GM15510 (cell line): ENCODE data around the gene CBX5.
A peak's percentile ranks its signal among the peaks of the same experiment; 100 is the strongest.

ENCODE experiments used
- POLR2A ChIP-seq: IDR thresholded peaks from 3 replicates; pipeline ENCODE4 v1.6.1; 2011; ENCODE audit warnings: borderline replicate concordance; ENCODE audit not compliant: insufficient read length; ENCODE audit errors: extremely low read depth

The CBX5 gene

DNA sequence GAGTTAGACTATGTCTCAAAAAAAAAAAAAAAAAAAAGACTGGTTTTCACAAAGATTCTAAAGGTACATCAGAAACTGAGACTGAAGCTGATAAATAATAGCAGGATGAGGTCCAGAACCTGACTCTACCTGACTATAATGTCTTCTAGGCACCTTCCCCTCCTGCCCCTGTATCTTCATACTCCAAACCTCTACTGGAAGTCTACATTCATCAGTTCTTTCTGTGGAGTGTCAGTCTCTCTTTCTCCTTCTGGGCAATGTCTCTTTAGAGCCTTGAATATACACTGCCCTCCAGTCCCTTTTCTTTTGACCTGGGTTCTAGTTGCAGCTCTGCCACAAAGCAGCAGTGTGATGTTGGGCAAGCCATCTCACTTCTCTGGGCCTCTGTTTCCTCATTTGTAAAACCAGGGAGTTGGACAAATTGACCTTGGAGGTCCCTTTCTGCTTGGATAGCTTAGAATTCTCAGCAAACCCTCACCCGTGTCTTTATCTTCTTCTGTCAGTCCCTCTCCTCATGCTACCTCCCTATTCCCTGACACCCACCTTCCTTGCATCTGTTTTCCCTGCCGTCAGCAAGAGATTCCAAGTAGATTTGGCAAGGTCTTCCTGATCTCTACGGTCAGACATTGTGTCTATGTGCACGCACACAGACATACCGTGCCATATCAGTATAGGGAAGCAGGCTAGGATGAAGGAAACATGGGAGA lies 16.6 kb upstream of the CBX5 start:
- TF ChIP-seq POLR2A, result no peak

DNA sequence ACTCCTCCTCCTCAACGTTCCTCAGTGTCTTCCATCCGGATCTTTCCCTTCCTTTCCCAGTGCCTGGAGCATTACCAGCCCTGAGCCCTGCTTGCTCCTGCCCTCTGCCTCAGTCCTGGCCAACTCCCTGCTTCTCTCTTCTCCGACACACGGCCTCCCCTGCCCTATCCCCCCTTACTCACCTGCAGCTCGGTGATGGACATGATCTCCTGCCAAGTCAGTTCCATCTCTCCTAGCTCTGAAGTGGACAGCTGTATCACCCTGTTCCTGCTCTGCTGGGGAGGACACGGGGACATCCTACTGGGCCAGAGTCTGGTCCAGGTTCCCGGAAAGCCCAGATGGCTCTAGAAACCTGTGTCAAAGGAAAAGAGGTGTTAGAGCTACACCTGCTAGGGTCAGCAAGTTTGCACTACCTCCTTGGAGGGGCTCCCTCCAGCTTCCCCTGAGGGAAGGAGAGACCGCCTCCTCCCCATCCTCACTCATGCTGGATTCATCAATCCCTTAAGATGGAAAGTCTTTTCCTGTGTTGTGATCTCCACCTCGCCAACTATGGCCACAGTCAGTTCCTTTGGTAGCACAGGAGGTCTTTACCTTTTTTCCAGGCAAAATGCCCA lies 15.1 kb upstream of the CBX5 start:
- TF ChIP-seq POLR2A, result no peak

DNA sequence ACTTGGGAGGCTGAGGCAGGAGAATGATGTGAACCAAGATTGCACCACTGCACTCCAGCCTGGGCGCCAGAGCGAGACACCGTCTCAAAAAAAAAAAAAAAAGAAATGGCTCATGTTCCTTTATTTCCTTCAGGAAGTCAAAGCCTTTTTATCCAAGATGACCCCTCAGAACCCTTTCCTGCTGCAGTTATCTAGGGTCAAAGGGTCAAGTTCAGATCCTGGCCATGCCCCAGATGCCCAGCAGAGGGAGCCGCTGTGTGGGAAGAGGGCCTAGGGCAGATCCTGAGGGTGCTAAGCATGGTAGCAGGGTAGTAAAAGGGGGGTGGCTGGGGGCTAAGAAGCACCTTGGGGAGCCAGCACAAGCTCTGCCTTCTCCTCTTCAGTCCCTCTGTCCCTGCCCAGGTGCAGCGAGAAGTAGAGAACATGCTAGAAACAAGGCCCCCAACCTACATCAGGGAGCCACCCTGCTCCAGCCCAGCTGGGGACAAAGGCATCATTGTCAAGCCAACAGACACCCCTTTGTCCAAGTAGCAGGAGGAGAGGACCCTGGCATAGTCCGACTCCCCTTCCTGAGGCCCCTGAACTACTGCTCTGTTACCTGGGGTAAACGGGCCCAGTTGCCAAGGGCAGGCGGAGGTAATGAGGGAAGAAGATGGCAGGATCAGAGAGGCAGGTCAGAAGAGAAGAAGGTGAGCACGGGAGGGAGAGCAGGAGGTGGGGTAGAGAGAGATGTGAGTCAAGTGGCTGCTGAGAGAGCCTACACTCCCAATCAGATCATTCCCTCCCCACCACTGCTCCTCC lies 14.4 kb upstream of the CBX5 start:
- no peak for TF ChIP-seq POLR2A

DNA sequence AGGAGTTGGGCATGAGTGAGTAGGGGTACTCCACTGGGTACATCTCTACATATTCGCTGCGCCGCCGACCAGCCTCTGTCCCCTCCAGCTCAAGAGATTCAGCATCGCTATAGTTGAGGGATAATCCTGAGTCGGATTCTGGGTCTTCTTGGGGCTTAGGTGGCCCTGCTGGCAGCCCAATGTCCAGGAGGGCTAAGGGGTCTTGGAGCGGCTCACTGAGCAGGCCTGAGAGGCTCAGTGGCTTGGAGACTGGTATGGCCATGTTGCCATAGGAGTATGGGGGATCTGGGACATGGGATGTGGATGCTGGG lies 13.0 kb upstream of the CBX5 start:
- no peak for TF ChIP-seq POLR2A

DNA sequence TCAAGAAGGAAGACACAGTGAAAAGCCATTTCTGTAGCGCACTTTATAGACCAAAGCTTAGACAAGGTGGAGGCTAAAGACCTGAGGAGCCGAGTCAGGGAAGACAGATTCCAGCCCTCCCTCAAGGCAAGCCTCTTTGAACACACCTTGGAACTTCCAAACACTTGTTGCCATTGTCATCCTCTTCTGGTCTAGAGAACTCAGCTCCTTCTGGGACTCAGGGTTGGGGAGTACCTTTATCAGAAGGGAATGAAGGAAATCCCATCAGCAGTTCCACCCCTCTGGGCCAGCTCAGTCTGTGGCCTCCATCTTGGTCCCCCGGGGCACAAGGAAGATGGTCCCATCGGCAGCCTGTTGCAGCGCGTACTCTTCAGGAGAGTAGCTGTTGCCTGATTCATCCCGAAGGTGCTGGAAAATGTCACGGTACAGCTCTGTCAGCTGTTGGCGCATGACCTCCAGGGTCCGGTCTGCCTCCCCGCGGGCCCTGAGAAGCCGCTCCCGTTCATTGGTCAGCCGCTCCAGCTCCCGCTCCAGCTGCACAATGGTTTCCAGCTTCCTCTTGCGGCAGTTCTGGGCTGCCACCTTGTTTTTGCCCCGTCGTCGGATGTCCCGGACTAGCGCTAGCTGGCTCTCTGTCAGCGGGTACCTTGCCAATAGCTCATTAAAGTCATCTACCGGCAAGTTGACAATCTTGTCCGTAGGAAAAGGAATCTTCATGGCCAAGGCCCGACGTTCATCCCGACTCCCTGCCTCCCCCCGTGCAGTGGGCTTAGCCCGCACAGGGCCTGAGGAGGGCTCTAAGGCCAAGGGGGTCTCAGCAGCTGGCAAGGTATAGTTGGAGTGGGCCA lies 12.4 kb upstream of the CBX5 start:
- TF ChIP-seq POLR2A, result no peak

DNA sequence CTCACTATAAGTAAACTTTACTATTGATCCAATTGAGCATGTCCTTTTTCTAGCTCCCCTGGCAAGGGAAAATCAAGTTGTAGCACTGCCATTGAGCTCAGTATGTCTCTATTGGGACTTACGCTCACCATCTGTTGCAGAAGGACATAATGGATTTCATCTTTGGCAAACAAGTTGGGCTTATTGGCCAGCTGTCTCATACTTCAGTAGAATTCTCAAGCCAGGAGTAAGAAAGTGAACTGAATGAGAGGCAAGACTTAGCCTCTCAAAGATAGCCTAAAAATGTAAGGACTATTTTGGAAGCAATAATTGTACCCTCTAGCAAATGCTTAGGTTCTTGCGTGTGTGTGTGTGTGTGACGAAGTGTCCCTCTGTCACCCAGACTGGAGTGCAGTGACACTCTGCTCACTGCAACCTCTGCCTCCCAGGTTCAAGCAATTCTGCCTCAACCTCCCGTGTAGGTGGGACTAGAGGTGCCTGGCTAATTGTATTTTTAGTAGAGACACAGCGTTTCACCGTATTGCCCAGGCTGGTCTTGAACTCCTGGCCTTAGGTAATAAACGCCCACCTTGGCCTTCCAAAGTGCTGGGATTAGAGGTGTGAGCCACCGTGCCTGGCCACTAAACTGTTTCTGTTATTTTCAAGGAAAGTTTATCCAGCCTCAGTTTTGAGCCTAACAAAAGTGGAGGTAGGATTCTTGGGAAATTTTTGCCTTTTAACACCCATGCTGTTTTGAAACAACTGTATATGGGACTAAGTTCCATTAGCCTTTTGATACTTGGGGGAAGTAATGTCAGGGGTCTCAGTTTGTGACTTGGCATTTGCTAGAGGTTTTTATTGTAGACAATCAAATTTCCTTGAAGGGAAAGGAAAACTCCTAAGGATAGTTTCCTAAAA lies 7.6 kb upstream of the CBX5 start:
- peak; percentile 51 for TF ChIP-seq POLR2A

DNA sequence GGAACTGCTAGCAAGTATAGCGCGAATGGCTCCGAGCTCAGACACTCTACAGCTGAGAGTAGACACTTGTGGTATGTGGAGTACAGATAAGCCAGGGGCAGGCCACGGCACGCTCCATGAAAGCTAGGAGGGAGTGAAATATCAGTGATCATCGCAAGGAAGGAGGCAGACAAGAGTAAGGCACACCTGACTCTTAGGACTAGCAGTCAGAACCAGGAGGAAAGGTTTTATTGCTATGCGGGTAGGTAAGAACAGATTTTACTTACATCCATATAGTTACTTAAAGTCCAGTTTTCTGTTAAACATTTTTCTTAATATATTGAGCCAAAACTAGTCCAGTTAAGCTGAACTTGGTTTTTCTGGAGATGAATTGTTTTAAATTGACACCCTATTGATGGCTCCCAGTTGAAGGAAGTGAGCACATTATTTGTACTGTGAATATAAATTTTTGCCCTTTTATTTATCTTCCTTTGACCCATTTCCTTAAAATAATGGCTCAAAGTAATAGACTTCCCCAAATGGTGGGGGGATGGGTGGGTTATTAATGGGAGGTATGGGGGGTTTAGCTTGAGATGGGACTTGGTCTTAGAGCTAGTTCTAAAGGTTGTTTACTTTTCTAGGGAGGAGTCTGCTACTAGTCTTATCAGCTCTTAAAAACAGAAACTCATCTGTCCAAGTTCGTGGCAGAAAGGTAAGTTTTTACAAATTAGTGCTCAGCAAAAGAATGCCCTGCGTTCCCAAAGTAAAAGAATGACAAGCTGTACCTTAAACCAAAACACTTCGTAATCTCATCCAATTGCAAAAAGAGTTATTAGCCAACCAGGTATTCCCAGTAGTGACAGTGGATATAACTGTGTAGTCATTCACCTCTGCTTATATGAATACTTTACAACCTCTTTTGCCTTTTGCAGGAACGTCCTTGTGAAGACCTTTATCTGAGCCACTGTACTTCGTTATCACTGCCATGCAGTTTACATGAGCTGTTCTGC lies 6.4 kb upstream of the CBX5 start:
- TF ChIP-seq POLR2A, result peak; percentile 35

DNA sequence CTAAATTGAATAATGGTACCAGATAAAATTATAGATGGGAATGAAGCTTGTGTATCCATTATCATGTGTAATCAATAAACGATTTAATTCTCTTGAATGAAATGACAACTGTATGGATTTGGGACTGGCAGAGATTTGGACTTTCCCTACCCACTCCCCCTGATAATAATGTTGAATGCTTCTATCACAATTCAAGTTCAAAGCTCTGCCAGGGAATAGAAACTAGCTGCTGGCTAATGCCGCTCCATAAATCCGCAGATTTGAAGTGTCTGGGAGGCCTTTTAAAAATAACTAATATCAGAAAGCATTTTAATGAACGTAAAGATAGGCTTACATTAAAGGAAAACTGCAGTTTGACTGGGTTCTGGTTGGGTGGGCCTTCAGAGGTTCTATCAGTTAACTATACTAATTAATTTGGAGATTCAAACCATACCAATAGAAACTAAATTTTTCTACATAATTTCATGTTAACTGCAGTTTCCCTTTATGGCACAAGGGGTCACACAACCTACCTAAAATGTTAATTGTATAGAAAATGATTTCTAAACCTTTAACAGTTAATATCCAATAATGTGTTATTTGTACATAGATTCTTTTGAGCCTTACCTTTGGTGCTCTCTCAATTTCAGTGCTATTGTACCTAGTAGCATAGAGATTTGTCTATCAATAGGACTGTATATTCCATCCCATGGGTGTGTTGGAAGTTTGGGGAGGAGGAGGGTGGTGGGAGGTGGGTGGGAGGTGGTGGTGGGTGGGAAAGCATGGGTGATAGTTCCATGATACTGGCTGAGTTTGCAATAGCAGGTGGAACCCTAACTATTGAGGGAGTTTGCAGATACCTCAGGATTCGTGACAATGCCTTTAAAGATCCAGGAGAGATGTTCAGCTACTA lies 5.5 kb upstream of the CBX5 start:
- TF ChIP-seq POLR2A, result peak; percentile 3

DNA sequence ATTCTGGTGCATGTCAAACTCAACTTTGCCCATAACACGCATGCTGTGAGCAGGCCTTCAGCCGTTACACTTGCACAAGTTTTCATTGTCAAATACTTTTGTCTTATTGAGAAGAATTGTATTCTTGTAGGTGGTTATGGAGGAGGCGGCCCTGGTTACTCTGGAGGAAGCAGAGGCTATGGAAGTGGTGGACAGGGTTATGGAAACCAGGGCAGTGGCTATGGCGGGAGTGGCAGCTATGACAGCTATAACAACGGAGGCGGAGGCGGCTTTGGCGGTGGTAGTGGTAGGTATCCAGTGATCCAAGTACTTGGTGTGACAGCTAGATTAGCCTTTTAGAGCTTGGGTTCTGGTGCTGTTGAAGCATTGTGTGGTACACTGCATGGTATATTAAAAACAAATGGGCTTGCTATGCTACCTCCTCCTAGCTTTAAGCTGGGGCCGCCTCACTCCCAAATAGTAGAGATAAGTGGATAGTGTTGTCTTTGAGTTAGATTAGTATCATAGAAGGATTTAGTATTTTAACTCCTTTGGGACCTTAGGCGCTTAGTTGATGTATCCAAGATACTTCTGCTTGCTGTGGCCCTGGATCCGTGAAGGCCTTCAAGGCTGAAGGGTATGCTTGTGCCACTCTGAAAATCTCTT lies 3.1 kb upstream of the CBX5 start:
- TF ChIP-seq POLR2A, result no peak

DNA sequence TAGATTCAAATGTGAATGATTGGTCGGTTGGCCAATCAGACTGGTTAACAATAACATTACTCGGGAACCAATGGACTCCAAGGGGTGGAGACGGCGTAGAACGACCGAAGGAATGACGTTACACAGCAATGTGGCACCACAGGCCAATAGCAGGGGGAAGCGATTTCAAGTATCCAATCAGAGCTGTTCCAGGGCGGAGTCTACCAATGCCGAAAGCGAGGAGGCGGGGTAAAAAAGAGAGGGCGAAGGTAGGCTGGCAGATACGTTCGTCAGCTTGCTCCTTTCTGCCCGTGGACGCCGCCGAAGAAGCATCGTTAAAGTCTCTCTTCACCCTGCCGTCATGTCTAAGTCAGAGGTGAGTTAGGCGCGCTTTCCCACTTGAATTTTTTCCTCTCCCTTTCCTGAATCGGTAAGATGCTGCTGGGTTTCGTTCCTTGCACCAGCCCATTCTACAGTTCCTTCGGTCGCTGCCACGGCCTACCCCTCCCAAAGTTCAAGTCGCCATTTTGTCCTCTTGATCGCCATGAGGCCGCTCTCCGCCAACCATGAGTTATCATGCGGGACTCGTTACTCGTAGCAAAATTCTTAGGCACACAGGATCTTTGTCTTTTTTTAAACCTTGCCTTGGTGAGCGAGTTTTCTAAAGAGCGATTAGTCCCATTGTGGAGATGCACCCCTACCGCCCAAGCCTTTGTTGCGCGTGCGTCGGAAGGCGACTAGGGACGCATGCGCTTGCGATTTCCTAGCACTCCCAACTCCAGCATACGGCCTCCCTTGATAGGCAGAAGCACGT lies 742 bp upstream of the CBX5 start, which contains the start of gene HNRNPA1:
TSS of gene HNRNPA1 (plus strand) at position 259 of the 793 bp plus-strand sequence. CDS start at position 341, 82 bp downstream.
- TF ChIP-seq POLR2A, result peak; percentile 97

DNA sequence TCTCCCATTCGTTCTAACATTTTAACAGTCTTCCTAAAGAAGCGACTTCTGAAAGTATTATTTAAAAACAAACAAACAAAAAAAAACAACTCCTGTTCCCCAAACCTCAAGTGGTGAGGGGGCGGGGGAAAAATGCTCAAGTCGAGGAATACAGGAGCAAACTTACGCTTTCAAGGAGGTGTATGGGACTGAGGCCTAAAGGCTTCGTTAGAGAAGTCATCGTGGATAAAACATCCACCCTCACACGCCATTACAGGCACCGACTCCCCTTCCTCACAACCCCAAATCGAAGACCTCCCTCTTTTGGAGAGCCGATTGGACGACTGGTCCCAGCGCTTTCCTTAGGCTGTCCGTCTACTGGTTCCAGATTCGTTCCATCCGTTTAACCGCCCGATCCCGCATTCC lies 693 bp downstream of the CBX5 start:
- TF ChIP-seq POLR2A, result no peak

DNA sequence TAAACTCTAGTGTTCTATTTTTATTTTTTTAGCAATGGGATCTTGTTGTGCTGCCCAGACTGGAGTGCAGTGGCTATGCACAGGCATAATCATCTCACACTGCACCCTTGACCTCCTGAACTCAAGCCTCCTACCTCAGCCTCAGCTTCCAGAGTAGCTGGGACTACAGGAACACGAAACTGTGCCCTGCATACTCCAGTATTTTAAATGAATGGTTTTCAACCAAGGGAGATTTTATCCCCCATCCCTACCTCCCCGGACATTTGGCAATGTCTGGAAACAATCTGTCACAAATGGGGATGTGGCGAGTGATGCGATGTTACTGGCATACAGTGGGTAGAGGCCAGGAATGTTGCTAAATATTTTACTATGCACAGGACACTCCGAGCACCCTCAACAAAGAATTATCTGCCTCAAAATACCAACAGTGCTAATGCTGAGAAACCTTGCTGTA lies 2.1 kb downstream of the CBX5 start:
- TF ChIP-seq POLR2A, result no peak
